OCI-M2 (cell line): ENCODE data around the gene GNA15.
"Not testable (repeated sequence)": the region's sequence is repeated elsewhere in the genome, so short reads cannot be mapped to it uniquely, and the experiment has no call there.

Experiments used
- DNase-seq: peaks from one replicate; lab custom pipeline; 2025; ENCODE audit not compliant: unreplicated experiment; lab: John Stamatoyannopoulos, UW

The GNA15 gene, protein sequence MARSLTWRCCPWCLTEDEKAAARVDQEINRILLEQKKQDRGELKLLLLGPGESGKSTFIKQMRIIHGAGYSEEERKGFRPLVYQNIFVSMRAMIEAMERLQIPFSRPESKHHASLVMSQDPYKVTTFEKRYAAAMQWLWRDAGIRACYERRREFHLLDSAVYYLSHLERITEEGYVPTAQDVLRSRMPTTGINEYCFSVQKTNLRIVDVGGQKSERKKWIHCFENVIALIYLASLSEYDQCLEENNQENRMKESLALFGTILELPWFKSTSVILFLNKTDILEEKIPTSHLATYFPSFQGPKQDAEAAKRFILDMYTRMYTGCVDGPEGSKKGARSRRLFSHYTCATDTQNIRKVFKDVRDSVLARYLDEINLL

DNA sequence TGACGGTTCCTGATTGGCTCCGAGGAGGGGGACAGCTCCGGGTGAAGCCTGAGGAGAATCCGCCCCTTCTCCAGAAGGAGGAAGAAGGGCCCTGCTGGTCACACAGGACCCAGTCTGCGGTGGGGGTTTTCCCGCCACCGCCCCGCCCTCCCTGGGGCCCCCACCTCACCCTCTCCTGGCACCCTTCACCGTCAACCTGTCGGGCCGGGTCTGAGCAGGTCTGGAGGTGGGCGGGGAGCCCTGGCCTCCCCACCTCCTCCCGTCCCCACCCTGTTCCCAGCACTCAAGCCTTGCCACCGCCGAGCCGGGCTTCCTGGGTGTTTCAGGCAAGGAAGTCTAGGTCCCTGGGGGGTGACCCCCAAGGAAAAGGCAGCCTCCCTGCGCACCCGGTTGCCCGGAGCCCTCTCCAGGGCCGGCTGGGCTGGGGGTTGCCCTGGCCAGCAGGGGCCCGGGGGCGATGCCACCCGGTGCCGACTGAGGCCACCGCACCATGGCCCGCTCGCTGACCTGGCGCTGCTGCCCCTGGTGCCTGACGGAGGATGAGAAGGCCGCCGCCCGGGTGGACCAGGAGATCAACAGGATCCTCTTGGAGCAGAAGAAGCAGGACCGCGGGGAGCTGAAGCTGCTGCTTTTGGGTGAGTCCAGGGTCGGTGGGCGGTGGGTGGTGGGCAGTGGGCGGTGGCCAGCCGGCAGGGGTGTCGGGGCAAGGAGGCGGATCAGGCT is at the start of gene GNA15:
Gene GNA15, plus strand, starts transcription at position 73 of the 723 bp plus-strand sequence. Its CDS starts 418 bp downstream, at position 491.
- no peak for DNase-seq

DNA sequence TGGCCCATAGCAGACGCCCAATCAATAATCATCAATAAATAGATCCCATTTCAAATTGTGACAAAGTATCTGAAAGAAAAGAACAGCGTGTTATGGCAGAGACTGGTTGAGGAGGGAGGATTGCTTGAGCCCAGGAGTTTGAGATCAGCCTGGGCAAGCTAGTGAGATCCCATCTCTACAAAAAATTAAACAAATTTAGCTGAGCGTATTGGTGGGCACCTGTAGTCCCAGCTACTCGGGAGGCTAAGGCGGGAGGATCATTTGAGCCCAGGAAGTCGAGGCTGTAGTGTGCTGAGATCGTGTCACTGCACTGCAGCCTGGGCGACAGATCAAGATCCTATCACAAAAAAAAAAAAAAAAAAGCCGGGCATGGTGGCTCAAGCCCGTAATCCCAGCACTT is 48.1 kb upstream of the GNA15 start:
- DNase-seq = no peak

DNA sequence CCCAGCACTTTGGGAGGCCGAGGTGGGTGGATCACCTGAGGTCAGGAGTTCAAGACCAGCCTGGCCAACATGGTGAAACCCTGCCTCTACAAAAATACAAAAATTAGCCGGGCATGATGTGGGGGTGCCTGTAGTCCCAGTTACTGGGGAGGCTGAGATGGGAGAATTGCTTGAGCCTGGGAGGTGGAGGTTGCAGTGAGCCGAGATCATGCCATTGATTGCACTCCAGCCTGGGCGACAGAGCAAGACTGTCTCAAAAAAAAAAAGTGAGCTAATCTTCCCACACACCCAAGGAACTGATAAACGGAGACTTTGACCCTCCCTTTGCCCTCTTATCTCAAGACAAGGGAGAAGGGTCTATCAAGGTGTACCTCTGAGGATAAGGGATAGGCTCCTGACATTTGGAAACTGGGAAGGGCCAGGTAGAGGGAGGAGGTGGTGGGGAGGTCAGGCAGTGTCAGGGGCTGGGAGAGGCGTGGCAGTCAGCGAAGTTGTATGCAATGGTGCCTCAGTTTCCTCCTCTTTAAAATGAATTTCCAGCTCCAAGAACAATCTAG is 46.5 kb upstream of the GNA15 start:
- DNase-seq = not testable (repeated sequence)

DNA sequence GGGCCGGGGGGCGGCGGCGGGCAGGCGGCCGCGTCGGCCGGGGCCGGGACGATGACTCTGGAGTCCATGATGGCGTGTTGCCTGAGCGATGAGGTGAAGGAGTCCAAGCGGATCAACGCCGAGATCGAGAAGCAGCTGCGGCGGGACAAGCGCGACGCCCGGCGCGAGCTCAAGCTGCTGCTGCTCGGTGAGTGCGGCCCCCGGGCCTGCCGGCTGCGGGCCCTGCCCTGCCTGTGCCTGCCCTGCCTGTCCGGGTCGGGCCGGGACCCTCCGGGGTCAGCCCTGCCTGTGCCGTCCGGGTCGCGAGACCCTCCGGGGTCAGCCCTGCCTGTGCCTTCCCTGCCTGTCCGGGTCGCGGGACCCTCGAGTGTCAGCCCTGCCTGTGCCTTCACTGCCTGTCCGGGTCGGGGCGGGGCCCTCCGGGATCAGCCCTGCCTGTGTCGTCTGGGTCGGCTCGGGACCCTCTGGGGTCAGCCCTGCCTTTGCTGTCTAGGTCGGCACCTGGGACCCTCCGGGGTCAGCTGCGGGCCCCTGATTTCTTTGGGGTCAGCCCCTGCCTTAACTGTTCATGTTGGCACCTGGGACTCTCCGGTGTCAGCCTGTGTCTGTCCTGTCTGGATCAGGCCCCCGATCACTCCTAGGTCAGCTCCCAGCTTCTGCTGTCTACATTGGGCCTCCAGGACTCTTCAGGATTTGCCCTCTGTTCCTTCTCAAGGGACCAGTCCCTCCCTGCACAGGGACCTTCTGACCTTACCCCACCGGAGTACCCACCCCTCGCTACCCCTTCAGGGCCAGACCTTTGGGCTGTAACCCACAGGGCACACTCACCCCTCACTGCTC is 41.0 kb upstream of the GNA15 start:
- no peak for DNase-seq

DNA sequence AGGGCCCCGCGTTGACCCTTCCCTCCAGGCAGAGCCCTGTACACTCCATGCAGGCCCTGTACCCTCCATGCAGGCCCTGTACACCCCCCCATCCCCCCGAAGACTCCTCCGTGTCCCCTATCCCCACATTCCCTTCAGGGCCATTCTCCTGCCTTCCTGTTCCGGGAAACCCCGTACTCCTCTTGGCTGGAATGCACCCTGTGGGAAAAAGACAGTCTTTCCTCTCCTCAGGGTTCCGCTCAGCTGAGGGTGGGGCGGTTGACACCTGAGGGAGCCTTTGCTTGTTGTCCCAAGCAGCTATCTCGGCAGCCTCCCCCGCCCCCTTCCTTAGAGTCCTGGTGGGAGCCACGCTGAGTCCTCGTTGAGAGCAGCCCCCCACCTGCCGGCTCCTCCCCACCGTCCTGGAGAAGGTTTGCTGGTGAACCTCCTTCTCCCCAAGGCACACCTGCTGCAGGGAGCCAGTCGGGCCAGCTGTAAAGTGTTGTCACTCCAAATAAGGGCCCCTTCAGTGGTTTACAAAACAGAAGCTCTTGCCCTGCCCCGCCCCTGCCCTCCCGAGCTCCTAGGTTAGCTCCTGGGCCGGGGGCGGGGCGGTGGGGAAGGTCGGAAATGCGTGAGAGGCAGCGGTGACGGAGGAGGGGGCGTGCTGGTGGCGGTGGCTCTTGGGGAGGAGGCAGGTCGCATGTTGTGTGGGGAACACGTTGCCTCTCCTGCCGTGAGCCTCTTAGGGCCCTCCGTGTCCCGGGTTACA is 40.2 kb upstream of the GNA15 start:
- no peak for DNase-seq

DNA sequence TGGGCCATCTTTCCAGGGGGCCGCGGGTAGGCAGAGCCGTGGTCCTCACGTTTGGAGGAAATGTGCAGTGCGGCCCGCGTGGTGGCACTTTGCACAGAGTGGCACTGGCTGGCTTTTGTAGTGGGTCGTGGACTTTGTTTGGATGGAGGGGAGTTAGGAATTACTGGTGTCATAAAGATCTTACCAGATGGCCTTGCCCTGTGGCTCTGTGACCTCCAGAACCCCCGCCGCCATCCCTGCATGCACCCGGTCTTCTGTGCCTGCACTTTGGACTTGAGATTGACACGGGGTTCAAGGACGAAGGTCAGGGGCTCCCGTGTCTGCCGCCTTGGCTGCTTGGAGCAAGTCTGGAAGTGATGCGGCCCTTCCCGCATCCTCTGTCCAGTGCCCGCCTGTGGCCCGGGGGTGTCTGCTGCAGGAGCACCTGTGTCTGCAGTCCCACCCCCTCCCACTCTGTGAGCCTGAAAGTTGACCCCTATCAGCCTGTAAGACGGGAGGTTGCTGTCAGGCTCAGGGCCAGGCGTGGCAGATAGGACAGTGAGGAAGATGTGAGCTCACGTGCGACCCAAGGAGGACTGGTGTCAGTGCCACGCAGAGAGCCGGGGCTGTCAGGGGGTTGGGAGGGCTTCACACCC is 39.4 kb upstream of the GNA15 start:
- no peak for DNase-seq

DNA sequence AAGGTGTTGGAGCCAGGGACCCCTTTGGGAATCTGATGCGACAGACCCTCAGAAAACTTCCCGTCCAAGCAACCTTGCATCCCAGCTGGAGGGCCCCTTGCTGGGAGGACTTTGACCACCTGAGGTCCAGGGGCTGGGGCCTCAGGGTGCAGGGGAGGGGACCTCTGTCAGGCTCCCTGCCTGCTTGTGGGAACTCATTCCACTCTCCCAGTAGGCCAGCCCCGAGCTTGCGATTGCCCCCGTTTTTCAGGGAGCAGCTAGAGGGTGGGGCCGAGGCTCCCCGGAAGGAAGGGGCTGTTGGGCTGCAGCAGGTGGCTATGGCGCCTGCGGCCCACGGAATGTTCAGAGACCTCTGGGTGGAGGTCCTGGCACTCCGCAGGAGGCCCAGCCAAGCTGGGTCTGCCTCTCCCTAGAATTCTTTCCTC is 38.9 kb upstream of the GNA15 start:
- no peak for DNase-seq

DNA sequence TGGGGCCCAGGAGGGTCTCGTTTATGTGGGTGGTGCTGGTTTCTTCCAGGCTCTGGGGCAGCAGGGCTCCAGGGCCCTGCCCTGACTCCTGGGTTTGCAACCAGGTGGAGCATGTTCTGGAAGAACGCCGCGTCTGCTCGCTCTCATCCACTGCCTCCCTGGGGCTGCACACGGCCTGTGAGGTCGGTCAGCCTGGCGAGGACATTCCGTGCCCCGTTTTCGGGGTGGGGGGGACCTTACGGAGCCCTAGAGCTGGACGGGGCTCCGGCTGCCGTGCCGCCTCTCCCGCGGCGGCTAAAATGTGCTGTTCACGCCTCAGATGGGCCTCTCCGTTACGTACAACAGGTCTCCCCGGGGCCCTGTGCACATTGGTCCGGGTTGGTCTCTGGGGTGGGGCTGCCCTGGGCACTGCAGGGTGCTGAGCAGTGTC is 38.4 kb upstream of the GNA15 start:
- DNase-seq = no peak

DNA sequence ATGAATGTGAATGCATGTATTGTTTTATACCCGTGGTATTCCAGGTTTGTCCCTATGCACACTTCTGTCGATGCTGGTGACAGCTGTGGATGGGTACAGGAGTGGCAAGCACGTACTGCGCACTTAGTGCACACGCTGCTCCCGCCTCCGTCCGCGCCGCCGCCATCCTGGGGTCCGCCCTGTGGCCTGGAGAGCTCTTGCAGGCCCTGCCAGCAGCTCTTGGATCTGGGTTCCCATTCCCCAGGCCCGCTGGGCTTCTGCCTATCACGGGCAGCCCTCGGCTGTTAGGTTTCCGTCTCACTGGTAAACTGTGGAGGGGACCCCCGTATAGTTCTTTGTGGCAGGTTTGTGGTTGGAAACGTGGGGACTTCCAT is 37.7 kb upstream of the GNA15 start:
- DNase-seq = no peak

DNA sequence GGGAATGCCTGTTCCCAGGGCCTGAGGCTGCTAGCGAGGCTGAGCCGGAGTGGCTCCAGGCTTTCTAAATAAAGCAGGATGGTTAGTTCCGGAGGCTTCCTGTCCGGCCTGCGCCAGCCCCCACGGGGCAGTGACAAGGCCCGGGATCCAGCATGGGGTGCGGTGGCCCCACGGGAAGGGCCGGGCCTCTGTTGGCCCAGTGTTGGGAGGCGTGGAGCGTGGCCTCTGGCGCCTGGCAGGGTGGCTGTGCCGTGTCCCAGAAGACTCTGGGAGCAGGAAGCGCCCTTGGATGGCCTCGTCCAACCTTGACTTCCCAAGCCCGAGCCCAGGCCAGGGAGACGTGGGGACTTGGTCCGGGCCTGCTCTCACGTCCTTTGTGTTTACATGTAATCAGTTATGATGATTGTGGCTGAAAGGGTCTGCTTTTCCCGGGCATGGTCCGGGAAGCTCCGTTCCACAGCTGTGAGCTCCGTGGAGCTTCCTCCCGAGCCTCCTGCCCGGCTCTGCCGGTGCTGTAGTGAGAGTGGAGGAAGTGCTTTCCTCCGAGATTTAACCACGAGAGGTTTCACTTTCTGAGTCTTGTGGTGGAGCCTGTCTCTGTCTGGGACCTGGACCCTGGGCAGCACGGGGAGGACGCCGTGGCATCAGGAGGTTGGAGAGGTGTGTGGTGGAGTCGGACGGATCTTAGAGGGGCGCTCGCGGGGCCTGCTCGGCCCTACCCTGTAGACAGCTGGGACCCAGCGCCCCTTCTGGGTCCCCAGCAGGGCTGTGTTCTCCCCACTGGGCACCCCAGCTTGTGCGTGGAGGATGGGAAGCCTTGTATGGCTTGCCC is 37.1 kb upstream of the GNA15 start:
- DNase-seq = no peak

DNA sequence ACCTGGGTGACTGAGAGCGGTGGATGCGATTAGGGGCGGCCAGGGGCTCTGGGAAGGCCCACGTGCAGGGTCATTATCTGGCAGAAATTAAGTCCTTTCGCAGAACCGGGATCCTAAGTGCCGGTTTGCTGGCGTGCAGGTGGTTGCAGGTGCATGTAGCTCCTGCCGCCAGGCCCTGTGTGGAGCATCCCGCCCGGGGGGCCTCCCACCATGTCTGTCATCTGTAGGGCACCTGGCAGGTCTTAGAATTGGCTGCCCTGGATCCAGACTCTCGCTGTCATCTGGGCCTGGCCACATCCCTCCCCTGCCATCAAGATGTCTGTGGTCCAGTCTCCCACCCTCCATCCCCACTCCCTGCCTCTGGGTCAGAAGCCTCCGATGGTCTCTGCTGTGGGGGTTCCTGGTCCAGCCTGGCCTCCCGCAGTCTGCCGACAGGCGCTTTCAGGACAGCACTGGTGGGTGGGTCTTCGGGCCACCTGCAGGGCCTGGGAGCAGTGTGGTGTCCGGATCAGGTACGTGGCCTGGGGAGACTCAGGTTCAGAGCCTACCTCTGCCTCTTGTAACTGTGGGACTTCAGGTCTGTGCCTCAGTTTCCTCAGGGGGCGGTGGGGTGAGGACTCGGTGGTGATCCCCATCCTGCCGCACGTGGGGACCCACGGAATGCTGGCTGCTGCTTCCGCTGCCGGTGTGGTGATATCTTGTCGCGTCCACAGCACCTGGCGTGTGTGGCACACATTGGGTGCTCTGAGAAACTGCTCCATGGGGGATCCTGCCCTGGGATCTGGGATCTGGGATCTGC is 36.3 kb upstream of the GNA15 start:
- DNase-seq = no peak

DNA sequence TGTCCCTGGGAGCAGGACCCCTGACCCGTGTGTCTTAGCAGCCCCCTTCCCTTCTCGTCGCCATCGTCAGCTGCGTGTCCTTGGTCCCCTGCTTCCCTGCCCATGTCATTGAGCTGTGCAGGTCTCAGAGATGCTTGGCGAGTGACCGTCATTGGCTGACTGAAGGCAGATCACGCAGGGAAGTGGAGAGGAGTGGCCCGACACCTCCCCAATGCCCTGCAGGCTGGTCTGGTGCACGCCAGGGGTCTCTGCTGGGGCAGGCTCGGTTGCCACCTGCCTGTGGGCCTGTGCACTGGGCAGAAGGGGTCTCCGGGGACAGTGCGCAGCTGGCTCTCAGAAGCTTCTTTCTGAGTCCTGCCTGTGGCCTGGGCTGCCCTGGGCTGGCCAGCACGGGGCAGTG is 35.5 kb upstream of the GNA15 start:
- no peak for DNase-seq

DNA sequence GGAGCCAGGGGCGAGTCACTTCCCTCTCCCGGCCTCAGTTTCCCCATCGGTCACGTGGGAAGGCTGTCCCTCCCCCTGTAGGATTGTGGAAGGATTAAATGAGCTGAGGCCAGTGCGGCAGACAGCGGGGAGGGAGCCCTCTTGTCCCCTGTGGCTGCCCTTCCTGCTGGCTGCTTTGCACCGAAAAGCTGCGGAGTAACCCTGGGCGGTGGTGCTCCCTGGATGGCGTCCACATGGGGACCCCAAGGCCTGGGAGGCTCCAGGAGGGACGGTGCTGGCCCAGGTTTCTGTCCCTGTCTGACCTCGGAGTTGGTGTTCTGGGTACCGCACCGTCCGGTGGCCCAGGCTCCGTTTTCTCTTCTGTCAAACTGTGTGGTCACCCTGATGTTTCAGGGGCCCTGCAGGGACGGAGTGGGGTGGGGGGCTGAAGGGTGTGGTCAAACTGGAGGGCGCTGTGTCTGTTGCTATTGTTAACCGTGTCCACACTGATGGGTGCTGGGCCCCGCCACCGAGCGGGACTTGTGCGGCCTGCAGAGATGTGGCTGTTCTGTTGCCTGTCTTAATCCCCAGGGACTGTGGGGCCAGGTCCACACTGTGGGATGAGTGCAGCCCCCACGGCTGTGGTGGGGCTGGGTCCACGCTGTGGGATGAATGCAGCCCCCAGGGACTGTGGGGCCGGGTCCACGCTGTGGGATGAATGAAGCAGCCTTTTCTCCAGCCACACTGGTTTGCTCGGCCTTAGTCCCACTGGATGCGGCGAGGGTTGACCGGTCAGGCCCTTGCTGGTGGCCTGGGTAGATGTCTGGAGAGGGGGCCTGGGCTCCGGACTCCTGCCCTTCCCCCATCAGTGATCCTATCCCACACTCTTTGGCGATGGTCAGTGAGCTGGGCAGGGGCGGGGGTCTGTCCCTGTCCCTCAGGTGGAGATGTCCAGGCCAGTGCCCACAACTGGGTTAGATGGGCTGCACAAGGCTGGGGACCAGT is 34.8 kb upstream of the GNA15 start:
- no peak for DNase-seq

DNA sequence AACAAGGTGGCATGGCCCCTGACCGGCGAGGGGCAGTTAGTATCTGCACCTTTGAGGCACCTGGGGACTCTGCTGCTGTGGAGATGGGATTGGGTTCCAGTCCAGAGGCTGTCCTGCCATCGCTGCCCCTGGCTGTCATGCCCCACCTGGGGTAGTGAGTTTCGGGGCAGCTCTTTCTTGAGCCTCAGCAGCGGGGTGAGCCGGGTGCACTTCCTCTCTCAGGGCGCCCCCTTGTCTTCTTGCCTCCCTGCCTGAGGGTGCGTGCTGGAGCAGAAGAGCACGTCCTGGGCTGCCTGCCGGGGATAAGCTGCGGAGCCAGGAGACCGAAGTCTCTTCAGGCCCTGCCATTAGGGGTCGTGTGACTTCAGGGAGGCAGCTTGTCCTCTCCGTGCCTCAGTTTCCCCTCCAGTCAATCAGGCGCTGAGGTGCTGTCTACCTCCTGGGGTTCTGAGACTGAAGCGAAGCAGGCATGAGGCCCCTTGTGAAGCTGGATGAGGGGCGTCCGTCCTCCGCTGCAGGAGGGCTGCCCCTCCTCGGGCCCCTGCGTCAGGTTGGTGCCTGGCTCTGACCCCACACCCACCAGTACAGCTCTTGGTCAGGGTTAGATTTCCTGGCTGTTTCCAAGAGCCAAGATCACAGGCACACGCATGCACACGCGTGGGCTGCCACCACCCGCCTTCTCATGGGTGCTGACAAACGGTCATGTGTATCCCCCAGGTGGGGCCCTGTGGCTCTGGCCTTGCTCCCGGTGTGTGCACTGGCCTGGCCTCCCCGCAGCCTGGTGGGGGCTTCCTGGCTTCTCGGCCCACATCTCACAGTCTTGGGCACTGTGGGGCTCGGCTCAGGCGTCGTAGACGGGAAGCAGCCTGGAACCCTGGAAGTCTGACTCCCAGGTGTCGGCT is 33.3 kb upstream of the GNA15 start:
- DNase-seq = no peak

DNA sequence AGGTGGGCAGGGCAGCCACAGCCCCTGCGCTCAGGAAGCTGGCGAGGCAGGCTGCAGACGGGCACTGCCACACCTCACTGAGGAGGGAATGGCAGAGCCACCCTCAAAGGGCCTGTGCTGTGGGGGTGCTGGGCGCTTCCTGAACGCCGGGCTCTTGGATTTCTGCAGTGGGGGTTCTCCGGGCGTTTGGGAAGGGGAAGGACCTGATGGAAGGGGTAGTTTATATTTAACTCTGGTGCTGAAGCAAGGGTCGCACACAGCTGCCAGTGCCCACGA is 31.2 kb upstream of the GNA15 start:
- DNase-seq = no peak
